Esophagus squamous epithelium (tissue), 4 donors: ENCODE measurements around the gene DLG5.

Experiments
- CTCF ChIP-seq, 6 experiments: fragments of 450-650 bp in 4 of 6; fragments of 200-600 bp in 2 of 6; sonication (generic) in 2 of 6; IDR thresholded peaks; one replicate each; pipeline ENCODE4 v1.5.1; 2016 to 2019; ENCODE audit warnings: antibody characterized with exemption in 6 of 6, mild to moderate bottlenecking in 4 of 6, moderate library complexity in 4 of 6
- POLR2A ChIP-seq, 4 donors: fragments of 450-650 bp; IDR thresholded peaks; one replicate each; pipeline ENCODE4 v1.6.1; 2017; ENCODE audit warnings: antibody characterized with exemption in 4 of 4, mild to moderate bottlenecking in 4 of 4, moderate library complexity in 3 of 4

GRCh38 chr10:77881222-77881621 lies 45.3 kb downstream of the DLG5 start:
- TF ChIP-seq POLR2A (IDR thresholded peaks at IDR 0.05) (no peak), CTCF (IDR thresholded peaks at IDR 0.05) (no peak)
